Stomach (tissue), 4 donors: Measurements from ENCODE around the gene DLL3.

Source experiments
- CTCF ChIP-seq, 7 experiments: fragments of 450-650 bp in 4 of 7; fragments of 200-600 bp in 3 of 7; sonication (generic) in 3 of 7; IDR thresholded peaks; one replicate each; pipeline ENCODE4 v1.5.1; 2016 to 2019; ENCODE audit warnings: antibody characterized with exemption in 7 of 7, control low read depth in 2 of 7, mild to moderate bottlenecking in 1 of 7
- EP300 ChIP-seq: sonication (generic); formaldehyde crosslinking; IDR thresholded peaks from one replicate; pipeline ENCODE4 v1.6.1; 2017; ENCODE audit warnings: antibody characterized with exemption
- POLR2AphosphoS5 ChIP-seq, 3 donors: sonication (generic); formaldehyde crosslinking; IDR thresholded peaks; one replicate each; pipeline ENCODE4 v1.6.1; 2016; ENCODE audit warnings: antibody characterized with exemption in 3 of 3

- TF ChIP-seq CTCF (IDR thresholded peaks at IDR 0.05) (no peak), EP300 (no peak), POLR2AphosphoS5 (IDR thresholded peaks at IDR 0.05) (no peak)
Observed at GRCh38 chr19:39507715-39508364, 9.1 kb downstream of the DLL3 start.
